ENCODE results near the gene NCOA1.

The NCOA1 gene

GRCh38 chr2:24690524-24690923, 199.5 kb downstream of the NCOA1 start:
- Histone ChIP-seq H3K4me1 (ENCODE audit: control insufficient read depth, insufficient read depth, low read length, poor library complexity, severe bottlenecking) (no peaks in the 10 kb centered on the region), H3K9me3 (ENCODE audit: control insufficient read depth, low read length) (no peaks in the 10 kb centered on the region), H3K27ac (ENCODE audit: low read depth, low read length, severe bottlenecking) (no peak overlapping the region), H3K36me3 (ENCODE audit: control insufficient read depth, insufficient read depth, low read length) (no peaks in the 10 kb centered on the region), H3K4me3 (ENCODE audit: extremely low read depth, insufficient read depth, low read length, poor library complexity, severe bottlenecking) (no peak overlapping the region)
- 85 to 100% methylated on average over 2 to 4 of the region's 4 CpGs for WGBS, 2 experiments (ENCODE audit: insufficient coverage in 2 of 2)

GRCh38 chr2:24691806-24692205, 200.8 kb downstream of the NCOA1 start:
- Histone ChIP-seq H3K36me3 (ENCODE audit: control insufficient read depth, insufficient read depth, low read length) (no peaks in the 10 kb centered on the region), H3K9me3 (ENCODE audit: control insufficient read depth, low read length) (no peaks in the 10 kb centered on the region), H3K27ac (ENCODE audit: low read depth, low read length, severe bottlenecking) (no peak overlapping the region), H3K4me3 (ENCODE audit: extremely low read depth, insufficient read depth, low read length, poor library complexity, severe bottlenecking) (no peak overlapping the region), H3K4me1 (ENCODE audit: control insufficient read depth, insufficient read depth, low read length, poor library complexity, severe bottlenecking) (no peaks in the 10 kb centered on the region)

GRCh38 chr2:24697792-24698191, 206.7 kb downstream of the NCOA1 start:
- 100% methylated on average over 1 of the region's 4 CpGs; no CpG with 5 or more reads in 1 of the 2 experiments for WGBS, 2 experiments (ENCODE audit: insufficient coverage in 2 of 2)
- H3K36me3 ChIP-seq (ENCODE audit: control insufficient read depth, insufficient read depth, low read length) = no peaks in the 10 kb centered on the region
- H3K4me3 ChIP-seq (ENCODE audit: extremely low read depth, insufficient read depth, low read length, poor library complexity, severe bottlenecking) = no peak overlapping the region
- H3K9me3 ChIP-seq (ENCODE audit: control insufficient read depth, low read length) = no peaks in the 10 kb centered on the region
- no peak overlapping the region for H3K27ac ChIP-seq (ENCODE audit: low read depth, low read length, severe bottlenecking)
- peaks cover 2% of the 10 kb centered on the region for H3K4me1 ChIP-seq (ENCODE audit: control insufficient read depth, insufficient read depth, low read length, poor library complexity, severe bottlenecking)

- H3K9me3 ChIP-seq (ENCODE audit: control insufficient read depth, low read length) = no peaks in the 10 kb centered on the region
- H3K36me3 ChIP-seq (ENCODE audit: control insufficient read depth, insufficient read depth, low read length) = peaks cover 9% of the 10 kb centered on the region
- WGBS, 2 experiments (ENCODE audit: insufficient coverage in 2 of 2) = 100% methylated on average over 1 of the region's 3 CpGs; no CpG with 5 or more reads in 1 of the 2 experiments
- H3K4me1 ChIP-seq (ENCODE audit: control insufficient read depth, insufficient read depth, low read length, poor library complexity, severe bottlenecking) = peaks cover 5% of the 10 kb centered on the region
- no peak overlapping the region for H3K4me3 ChIP-seq (ENCODE audit: extremely low read depth, insufficient read depth, low read length, poor library complexity, severe bottlenecking)
- H3K27ac ChIP-seq (ENCODE audit: low read depth, low read length, severe bottlenecking) = peak overlapping the region; percentile 0
Measured at GRCh38 chr2:24702800-24703199, 211.7 kb downstream of the NCOA1 start.

GRCh38 chr2:24704692-24705091, 213.6 kb downstream of the NCOA1 start:
- 91 to 100% methylated on average over 1 to 3 of the region's 4 CpGs for WGBS, 2 experiments (ENCODE audit: insufficient coverage in 2 of 2)
- Histone ChIP-seq H3K9me3 (ENCODE audit: control insufficient read depth, low read length) (no peaks in the 10 kb centered on the region), H3K4me1 (ENCODE audit: control insufficient read depth, insufficient read depth, low read length, poor library complexity, severe bottlenecking) (peaks cover 18% of the 10 kb centered on the region), H3K27ac (ENCODE audit: low read depth, low read length, severe bottlenecking) (no peak overlapping the region), H3K4me3 (ENCODE audit: extremely low read depth, insufficient read depth, low read length, poor library complexity, severe bottlenecking) (no peak overlapping the region), H3K36me3 (ENCODE audit: control insufficient read depth, insufficient read depth, low read length) (peaks cover 9% of the 10 kb centered on the region)

GRCh38 chr2:24707143-24707542, 216.1 kb downstream of the NCOA1 start:
- WGBS, 2 experiments (ENCODE audit: insufficient coverage in 2 of 2) = 96 to 98% methylated on average over 3 of the region's 3 CpGs
- Histone ChIP-seq H3K27ac (ENCODE audit: low read depth, low read length, severe bottlenecking) (no peak overlapping the region), H3K9me3 (ENCODE audit: control insufficient read depth, low read length) (no peaks in the 10 kb centered on the region), H3K36me3 (ENCODE audit: control insufficient read depth, insufficient read depth, low read length) (peaks cover 9% of the 10 kb centered on the region), H3K4me3 (ENCODE audit: extremely low read depth, insufficient read depth, low read length, poor library complexity, severe bottlenecking) (no peak overlapping the region), H3K4me1 (ENCODE audit: control insufficient read depth, insufficient read depth, low read length, poor library complexity, severe bottlenecking) (peaks cover 22% of the 10 kb centered on the region)

GRCh38 chr2:24708537-24709152, 217.6 kb downstream of the NCOA1 start:
- Histone ChIP-seq H3K4me1 (ENCODE audit: control insufficient read depth, insufficient read depth, low read length, poor library complexity, severe bottlenecking) (peaks cover 19% of the 10 kb centered on the region), H3K9me3 (ENCODE audit: control insufficient read depth, low read length) (no peaks in the 10 kb centered on the region), H3K27ac (ENCODE audit: low read depth, low read length, severe bottlenecking) (peak overlapping the region; percentile 4), H3K36me3 (ENCODE audit: control insufficient read depth, insufficient read depth, low read length) (peaks cover 9% of the 10 kb centered on the region), H3K4me3 (ENCODE audit: extremely low read depth, insufficient read depth, low read length, poor library complexity, severe bottlenecking) (no peak overlapping the region)
- WGBS, 2 experiments (ENCODE audit: insufficient coverage in 2 of 2) = 89% methylated on average over 2 of the region's 3 CpGs

- H3K36me3 ChIP-seq (ENCODE audit: control insufficient read depth, insufficient read depth, low read length) = peaks cover 9% of the 10 kb centered on the region
- 93 to 100% methylated on average over 2 to 3 of the region's 6 CpGs for WGBS, 2 experiments (ENCODE audit: insufficient coverage in 2 of 2)
- H3K4me3 ChIP-seq (ENCODE audit: extremely low read depth, insufficient read depth, low read length, poor library complexity, severe bottlenecking) = no peak overlapping the region
- peaks cover 19% of the 10 kb centered on the region for H3K4me1 ChIP-seq (ENCODE audit: control insufficient read depth, insufficient read depth, low read length, poor library complexity, severe bottlenecking)
- H3K9me3 ChIP-seq (ENCODE audit: control insufficient read depth, low read length) = no peaks in the 10 kb centered on the region
- no peak overlapping the region for H3K27ac ChIP-seq (ENCODE audit: low read depth, low read length, severe bottlenecking)
Measured at GRCh38 chr2:24710806-24711205, 219.8 kb downstream of the NCOA1 start.

- H3K36me3 ChIP-seq (ENCODE audit: control insufficient read depth, insufficient read depth, low read length) = peaks cover 5% of the 10 kb centered on the region
- WGBS, 2 experiments (ENCODE audit: insufficient coverage in 2 of 2) = 88 to 100% methylated on average over 1 of the region's 2 CpGs
Measured at GRCh38 chr2:24711865-24712264, 220.8 kb downstream of the NCOA1 start.

GRCh38 chr2:24712296-24712695, 221.2 kb downstream of the NCOA1 start:
- no CpG with 5 or more reads among the region's 1 CpG for WGBS, 2 experiments (ENCODE audit: insufficient coverage in 2 of 2)
- Histone ChIP-seq H3K27ac (ENCODE audit: low read depth, low read length, severe bottlenecking) (no peak overlapping the region), H3K4me1 (ENCODE audit: control insufficient read depth, insufficient read depth, low read length, poor library complexity, severe bottlenecking) (peaks cover 19% of the 10 kb centered on the region), H3K9me3 (ENCODE audit: control insufficient read depth, low read length) (no peaks in the 10 kb centered on the region), H3K4me3 (ENCODE audit: extremely low read depth, insufficient read depth, low read length, poor library complexity, severe bottlenecking) (no peak overlapping the region), H3K36me3 (ENCODE audit: control insufficient read depth, insufficient read depth, low read length) (peaks cover under 1% of the 10 kb centered on the region)

More at GRCh38 chr2:24711865-24712264, 220.8 kb downstream of the NCOA1 start:
- Histone ChIP-seq H3K4me3 (ENCODE audit: extremely low read depth, insufficient read depth, low read length, poor library complexity, severe bottlenecking) (no peak overlapping the region), H3K27ac (ENCODE audit: low read depth, low read length, severe bottlenecking) (no peak overlapping the region), H3K4me1 (ENCODE audit: control insufficient read depth, insufficient read depth, low read length, poor library complexity, severe bottlenecking) (peaks cover 19% of the 10 kb centered on the region), H3K9me3 (ENCODE audit: control insufficient read depth, low read length) (no peaks in the 10 kb centered on the region)

- no peak overlapping the region for H3K4me3 ChIP-seq (ENCODE audit: extremely low read depth, insufficient read depth, low read length, poor library complexity, severe bottlenecking)
- 93 to 100% methylated on average over 2 of the region's 2 CpGs for WGBS, 2 experiments (ENCODE audit: insufficient coverage in 2 of 2)
- no peaks in the 10 kb centered on the region for H3K36me3 ChIP-seq (ENCODE audit: control insufficient read depth, insufficient read depth, low read length)
- no peak overlapping the region for H3K27ac ChIP-seq (ENCODE audit: low read depth, low read length, severe bottlenecking)
- no peaks in the 10 kb centered on the region for H3K9me3 ChIP-seq (ENCODE audit: control insufficient read depth, low read length)
- peaks cover 10% of the 10 kb centered on the region for H3K4me1 ChIP-seq (ENCODE audit: control insufficient read depth, insufficient read depth, low read length, poor library complexity, severe bottlenecking)
Measured at GRCh38 chr2:24717263-24717951, 226.4 kb downstream of the NCOA1 start.
